SK-N-SH treated with all-trans-retinoic acid at 6 μM for 48 hours (cell line): ENCODE data around the gene TMEM185A.

Experiments used
- CSDC2 ChIP-seq: fragments of 250-450 bp; sonication (Bioruptor Pico); IDR thresholded peaks from 2 replicates; pipeline ENCODE4 v1.5.0; 2020; ENCODE audit warnings: mild to moderate bottlenecking, moderate library complexity
- OSR1 ChIP-seq: fragments of 250-450 bp; sonication (Bioruptor Pico); IDR thresholded peaks from 2 replicates; pipeline ENCODE4 v1.8.0; 2022; ENCODE audit warnings: moderate library complexity, mild to moderate bottlenecking, inconsistent platforms
- PATZ1 ChIP-seq: fragments of 250-450 bp; sonication (Bioruptor Pico); IDR thresholded peaks from 2 replicates; pipeline ENCODE4 v1.8.0; 2020; ENCODE audit warnings: mild to moderate bottlenecking, moderate library complexity, borderline replicate concordance
- TSHZ2 ChIP-seq: fragments of 250-450 bp; sonication (Bioruptor Pico); IDR thresholded peaks from 2 replicates; pipeline ENCODE4 v1.5.0; 2020; ENCODE audit warnings: mild to moderate bottlenecking, moderate library complexity

GRCh38 chrX:149610511-149610910, 21.1 kb downstream of the TMEM185A start:
- TF ChIP-seq CSDC2 (CRISPR knock-in tag) = no peak
- no peak for TF ChIP-seq TSHZ2 (CRISPR knock-in tag)
- no peak for TF ChIP-seq OSR1 (CRISPR knock-in tag)
- no peak for TF ChIP-seq PATZ1
